WERI-Rb-1 (cell line): Measurements from ENCODE around the gene CST11.

ENCODE experiments used
- DNase-seq: peaks from one replicate; pipeline ENCODE4 v3.0.0-alpha.2; 2020
- H3K27ac ChIP-seq: fragments of 250-450 bp; sonication (Bioruptor Pico); 2 replicates; pipeline ENCODE4 v1.5.1; 2020; ENCODE audit warnings: mild to moderate bottlenecking, moderate library complexity
- H3K27me3 ChIP-seq: fragments of 250-450 bp; sonication (Bioruptor Pico); 2 replicates; pipeline ENCODE4 v1.5.1; 2021; ENCODE audit warnings: mild to moderate bottlenecking, low read depth, moderate library complexity; ENCODE audit not compliant: insufficient read depth, severe bottlenecking
- H3K36me3 ChIP-seq: fragments of 250-450 bp; sonication (Bioruptor Pico); 2 replicates; pipeline ENCODE4 v1.5.1; 2020; ENCODE audit warnings: mild to moderate bottlenecking, moderate library complexity
- H3K4me3 ChIP-seq: 2 replicates; pipeline ENCODE4 v1.5.1; 2011; ENCODE audit warnings: low read depth, mild to moderate bottlenecking, control low read depth, low read length
- H3K9me3 ChIP-seq: fragments of 250-450 bp; sonication (Bioruptor Pico); 2 replicates; pipeline ENCODE4 v1.5.1; 2021; ENCODE audit warnings: mild to moderate bottlenecking, moderate library complexity; ENCODE audit not compliant: severe bottlenecking
- CTCF ChIP-seq: IDR thresholded peaks from 2 replicates; pipeline ENCODE4 v1.5.1; 2011; ENCODE audit warnings: low read depth, mild to moderate bottlenecking, control low read depth, inconsistent platforms, low read length

The CST11 gene

GRCh38 chr20:23401051-23401450 is 51.6 kb downstream of the CST11 start:
- TF ChIP-seq CTCF: no peak
- Histone ChIP-seq H3K36me3 (peaks cover 45% of the 10 kb centered on the region), H3K27ac (no peak overlapping the region), H3K9me3 (no peaks in the 10 kb centered on the region), H3K27me3 (no peaks in the 10 kb centered on the region), H3K4me3 (no peak overlapping the region)
- no peak for DNase-seq
